H1 (cell line): ENCODE measurements around the gene RNF4. TPM values are rescaled to one million over a fixed set of nuclear protein-coding genes. Genes with fewer than 3 reads are reported as not detected.

Source experiments
- CTCF ChIA-PET: fragments of 300-600 bp; sonication (Branson Sonifier 250); formaldehyde crosslinking; loops from one replicate; lab custom pipeline; 2021; ENCODE audit not compliant: partially characterized antibody; lab: Charles Lee
- POLR2A ChIA-PET: fragments of 300-600 bp; sonication (Branson Sonifier 250); formaldehyde crosslinking; loops from one replicate; lab custom pipeline; 2021; ENCODE audit warnings: inconsistent platforms; ENCODE audit not compliant: partially characterized antibody; lab: Charles Lee
- DNase-seq, 2 experiments: peaks; one replicate each; pipeline versions ENCODE4 v3.0.0 to v3.0.0-alpha.2; 2010 to 2022; ENCODE audit warnings: low spot score in 2 of 2, low read depth in 1 of 2, mixed read lengths in 1 of 2
- FAIRE-seq: peaks from 2 replicates; lab custom pipeline; 2011; peaks lifted over from hg19 to GRCh38; lab: Jason Lieb, UNC
- H2AFZ ChIP-seq: 2 replicates; pipeline ENCODE4 v1.8.1; 2012; ENCODE audit warnings: low read length, inconsistent platforms
- H2AK5ac ChIP-seq: 2 replicates; pipeline ENCODE4 v1.6.1; 2013; ENCODE audit warnings: low read depth, low read length
- H2BK120ac ChIP-seq: replicated peaks from 2 replicates; pipeline ENCODE3; 2013; ENCODE audit warnings: low read depth, low read length, inconsistent platforms
- H2BK12ac ChIP-seq: 2 replicates; pipeline ENCODE4 v1.6.1; 2013; ENCODE audit warnings: low read depth, low read length
- H2BK15ac ChIP-seq: 2 replicates; pipeline ENCODE4 v1.6.1; 2013; ENCODE audit warnings: low read length
- H2BK20ac ChIP-seq: 2 replicates; pipeline ENCODE4 v1.6.1; 2013; ENCODE audit warnings: low read length
- H2BK5ac ChIP-seq: 2 replicates; pipeline ENCODE4 v1.6.1; 2013; ENCODE audit warnings: low read depth, low read length
- H3K14ac ChIP-seq: 2 replicates; pipeline ENCODE4 v1.6.1; 2013; ENCODE audit warnings: inconsistent platforms; ENCODE audit not compliant: insufficient read length
- H3K18ac ChIP-seq: 2 replicates; pipeline ENCODE4 v1.6.1; 2013; ENCODE audit warnings: low read length; ENCODE audit errors: extremely low read depth
- H3K23ac ChIP-seq: 2 replicates; pipeline ENCODE4 v1.6.1; 2013; ENCODE audit warnings: inconsistent platforms; ENCODE audit not compliant: insufficient read length
- H3K23me2 ChIP-seq: 2 replicates; pipeline ENCODE4 v1.6.1; 2013; ENCODE audit warnings: low read depth, low read length
- H3K27ac ChIP-seq: 2 replicates; pipeline ENCODE4 v1.6.1; 2011; ENCODE audit warnings: low read depth, low read length, inconsistent platforms
- H3K27me3 ChIP-seq, 4 experiments: replicated peaks in 1 of 4; 1 replicate in 1 of 4; 2 replicates in 3 of 4; pipeline versions ENCODE4 v1.6.1 to v1.8.1; 2011 to 2013; ENCODE audit warnings: low read length in 3 of 4, mild to moderate bottlenecking in 3 of 4, inconsistent platforms in 2 of 4, mixed read lengths in 2 of 4, moderate library complexity in 1 of 4; ENCODE audit not compliant: control insufficient read depth in 3 of 4, insufficient read depth in 3 of 4; ENCODE audit errors: extremely low read depth in 1 of 4
- H3K36me3 ChIP-seq, 4 experiments: 2 replicates each; pipeline versions ENCODE4 v1.6.1 to v1.8.1; 2011 to 2013; ENCODE audit warnings: mild to moderate bottlenecking in 4 of 4, low read length in 3 of 4, moderate library complexity in 2 of 4, control low read depth in 1 of 4, inconsistent platforms in 1 of 4; ENCODE audit not compliant: insufficient read depth in 4 of 4, control insufficient read depth in 2 of 4
- H3K4ac ChIP-seq: replicated peaks from 2 replicates; pipeline ENCODE3; 2013; ENCODE audit warnings: low read length, low read depth, mixed read lengths, inconsistent platforms; ENCODE audit not compliant: insufficient read length
- H3K4me1 ChIP-seq, 4 experiments: replicated peaks in 1 of 4; 1 replicate in 1 of 4; 2 replicates in 3 of 4; pipeline versions ENCODE4 v1.6.1 to v1.8.1; 2011 to 2013; ENCODE audit warnings: low read length in 3 of 4, inconsistent platforms in 2 of 4, mixed read lengths in 1 of 4; ENCODE audit not compliant: insufficient read depth in 4 of 4, control insufficient read depth in 3 of 4
- H3K4me2 ChIP-seq, 2 experiments: 2 replicates each; pipeline versions ENCODE4 v1.6.1 to v1.8.1; 2011 to 2013; ENCODE audit warnings: low read depth in 2 of 2, low read length in 2 of 2, control low read depth in 1 of 2, inconsistent platforms in 1 of 2, mild to moderate bottlenecking in 1 of 2; ENCODE audit not compliant: insufficient read depth in 1 of 2
- H3K4me3 ChIP-seq, 4 experiments: fragments of 200-600, 300-600 bp in 1 of 4; sonication (generic), shearing (Covaris generic), sonication (Bioruptor Twin) in 1 of 4; 2 replicates each; pipeline versions ENCODE4 v1.5.1 to v1.8.1; 2011 to 2016; ENCODE audit warnings: low read length in 4 of 4, low read depth in 3 of 4, control low read depth in 2 of 4, inconsistent platforms in 2 of 4, mild to moderate bottlenecking in 2 of 4, mixed read lengths in 1 of 4, moderate library complexity in 1 of 4; ENCODE audit not compliant: insufficient read depth in 2 of 4; ENCODE audit errors: extremely low read depth in 1 of 4
- H3K56ac ChIP-seq: replicated peaks from 2 replicates; pipeline ENCODE3; 2013; ENCODE audit warnings: low read depth, mild to moderate bottlenecking, mixed read lengths, low read length, inconsistent platforms; ENCODE audit not compliant: insufficient read length
- H3K79me1 ChIP-seq: 2 replicates; pipeline ENCODE4 v1.6.1; 2013; ENCODE audit warnings: low read depth, low read length, control low read depth
- H3K79me2 ChIP-seq, 2 experiments: 2 replicates each; pipeline versions ENCODE4 v1.6.1 to v1.8.1; 2012 to 2013; ENCODE audit warnings: low read length in 2 of 2, mild to moderate bottlenecking in 2 of 2, inconsistent platforms in 1 of 2; ENCODE audit not compliant: insufficient read depth in 2 of 2, control insufficient read depth in 1 of 2
- H3K9ac ChIP-seq, 4 experiments: replicated peaks in 1 of 4; 1 replicate in 1 of 4; 2 replicates in 3 of 4; pipeline versions ENCODE4 v1.6.1 to v1.8.1; 2011 to 2013; ENCODE audit warnings: low read depth in 3 of 4, low read length in 3 of 4, control low read depth in 2 of 4, mild to moderate bottlenecking in 2 of 4, moderate library complexity in 2 of 4, inconsistent platforms in 1 of 4; ENCODE audit errors: extremely low read depth in 1 of 4
- H3K9me3 ChIP-seq, 2 experiments: 2 replicates each; pipeline versions ENCODE4 v1.6.1 to v1.8.1; 2012 to 2013; ENCODE audit warnings: mild to moderate bottlenecking in 2 of 2, moderate library complexity in 2 of 2, control low read depth in 1 of 2, inconsistent platforms in 1 of 2, low read depth in 1 of 2, low read length in 1 of 2, mixed read lengths in 1 of 2; ENCODE audit not compliant: insufficient read depth in 2 of 2
- H4K20me1 ChIP-seq, 2 experiments: replicated peaks in 1 of 2; 2 replicates each; pipeline versions ENCODE3 to v1.8.1; 2011 to 2013; ENCODE audit warnings: inconsistent platforms in 2 of 2, low read length in 2 of 2, mild to moderate bottlenecking in 1 of 2; ENCODE audit not compliant: insufficient read depth in 2 of 2, control insufficient read depth in 1 of 2
- H4K5ac ChIP-seq: 2 replicates; pipeline ENCODE4 v1.6.1; 2013; ENCODE audit warnings: low read length, low read depth, mixed read lengths, inconsistent platforms; ENCODE audit not compliant: insufficient read length
- H4K8ac ChIP-seq: 2 replicates; pipeline ENCODE4 v1.8.0; 2013; ENCODE audit warnings: mild to moderate bottlenecking, moderate library complexity, low read length, inconsistent platforms; ENCODE audit not compliant: insufficient read depth; ENCODE audit errors: extremely low read depth
- H4K91ac ChIP-seq: replicated peaks from 2 replicates; pipeline ENCODE3; 2013; ENCODE audit warnings: low read length, mixed read lengths, inconsistent platforms; ENCODE audit not compliant: insufficient read length
- BRCA1 ChIP-seq: IDR thresholded peaks from 2 replicates; pipeline ENCODE4 v1.6.1; 2012; ENCODE audit warnings: low read depth, low read length, improper control_type of control experiment
- CBX8 ChIP-seq: fragments of 300-800, 300-1000 bp; sonication (generic); IDR thresholded peaks from 2 replicates; pipeline ENCODE4 v1.7.1; 2016; ENCODE audit warnings: low read depth, low read length, borderline replicate concordance
- CEBPB ChIP-seq: IDR thresholded peaks from 2 replicates; pipeline ENCODE4 v1.6.1; 2012; ENCODE audit warnings: low read depth, low read length
- CREB1 ChIP-seq: IDR thresholded peaks from 2 replicates; pipeline ENCODE4 v1.6.1; 2012; ENCODE audit warnings: inconsistent platforms
- GABPA ChIP-seq: IDR thresholded peaks from 2 replicates; pipeline ENCODE4 v1.6.1; 2011; ENCODE audit warnings: mild to moderate bottlenecking, low read length, moderate library complexity, borderline replicate concordance; ENCODE audit not compliant: insufficient read depth
- GTF2F1 ChIP-seq: IDR thresholded peaks from 2 replicates; pipeline ENCODE4 v1.6.1; 2012; ENCODE audit warnings: low read depth, low read length, improper control_type of control experiment, borderline replicate concordance
- HDAC6 ChIP-seq: IDR thresholded peaks from one replicate; pipeline ENCODE4 v1.7.1; 2012; ENCODE audit warnings: low read depth, mild to moderate bottlenecking, inconsistent platforms, low read length, moderate library complexity
- KDM1A ChIP-seq: fragments of 200-600, 300-600 bp; sonication (generic); IDR thresholded peaks from 2 replicates; pipeline ENCODE4 v1.7.1; 2016; ENCODE audit warnings: mild to moderate bottlenecking, low read length, borderline replicate concordance
- KDM5A ChIP-seq: fragments of 200-600 bp; IDR thresholded peaks from 2 replicates; pipeline ENCODE4 v1.7.1; 2012; ENCODE audit warnings: mild to moderate bottlenecking, low read length, inconsistent platforms, mixed read lengths
- NRF1 ChIP-seq: IDR thresholded peaks from 2 replicates; pipeline ENCODE4 v1.6.1; 2011; ENCODE audit warnings: mild to moderate bottlenecking, low read depth, low read length, improper control_type of control experiment
- POLR2A ChIP-seq, 2 experiments: IDR thresholded peaks; 1 replicate in 1 of 2; 2 replicates in 1 of 2; pipeline ENCODE4 v1.6.1; 2011; ENCODE audit warnings: low read depth in 2 of 2, low read length in 2 of 2, mild to moderate bottlenecking in 2 of 2; ENCODE audit errors: control extremely low read depth in 1 of 2
- RBBP5 ChIP-seq: IDR thresholded peaks from 2 replicates; pipeline ENCODE4 v1.7.1; 2012; ENCODE audit warnings: low read depth, mild to moderate bottlenecking, inconsistent platforms, low read length, moderate library complexity, borderline replicate concordance
- SAP30 ChIP-seq: fragments of 300-600 bp; sonication (generic); IDR thresholded peaks from 2 replicates; pipeline ENCODE4 v1.7.1; 2012; ENCODE audit warnings: low read length, moderate library complexity, mild to moderate bottlenecking, inconsistent platforms; ENCODE audit not compliant: insufficient read depth, insufficient replicate concordance
- TAF1 ChIP-seq: IDR thresholded peaks from 2 replicates; pipeline ENCODE4 v1.6.1; 2011; ENCODE audit warnings: mild to moderate bottlenecking, low read depth, low read length
- TAF7 ChIP-seq: optimal IDR thresholded peaks from 2 replicates; pipeline ENCODE3; 2011; ENCODE audit warnings: low read depth, mild to moderate bottlenecking, inconsistent platforms, low read length, moderate library complexity, borderline replicate concordance
- WGBS, 2 experiments: shearing (Covaris generic) in 1 of 2; methylation state at CpG; one replicate each; pipeline versions ENCODE4 v1.1.6 to v1.1.7; 2013 to 2015; ENCODE audit warnings: low lambda C conversion rate in 2 of 2, mixed read lengths in 2 of 2, inconsistent platforms in 1 of 2, low coverage in 1 of 2, missing lambda C conversion rate in 1 of 2; ENCODE audit not compliant: insufficient replicate concordance in 2 of 2, insufficient coverage in 1 of 2, insufficient read length in 1 of 2; ENCODE audit errors: extremely low coverage in 1 of 2, missing lambda C conversion rate in 1 of 2; 5-methylcytosine and 5-hydroxymethylcytosine counted together
- polyA plus RNA-seq, 7 experiments: library from polyadenylated mRNA; depleted of rRNA in 3 of 7; stranded (reverse) in 5 of 7; unstranded in 2 of 7; fragments of >200 nt in 5 of 7; fragments of 200-250 nt in 2 of 7; gene quantifications; 1 replicate in 5 of 7; 2 replicates in 1 of 7; 4 replicates in 1 of 7; pipeline versions ENCODE4 v1.2.1 to v1.2.3, GENCODE V29; 2011 to 2013; ENCODE audit warnings: missing spikeins in 2 of 7, mixed read lengths in 2 of 7
- total RNA-seq: library from RNA; stranded (reverse); fragmentation: NEBNext Ultra II Directional; extraction: Animal tissue kit (Norgen Biotek cat#: 25700); gene quantifications from 2 replicates; pipeline ENCODE4 v1.2.1, GENCODE V29; 2021

The RNF4 gene
- total and polyA plus RNA-seq, 2 of the 8 experiments (the other 6 are each of a cell fraction or from before 2014, with no cell fraction given) = 68.2 to 78.9 TPM

DNA sequence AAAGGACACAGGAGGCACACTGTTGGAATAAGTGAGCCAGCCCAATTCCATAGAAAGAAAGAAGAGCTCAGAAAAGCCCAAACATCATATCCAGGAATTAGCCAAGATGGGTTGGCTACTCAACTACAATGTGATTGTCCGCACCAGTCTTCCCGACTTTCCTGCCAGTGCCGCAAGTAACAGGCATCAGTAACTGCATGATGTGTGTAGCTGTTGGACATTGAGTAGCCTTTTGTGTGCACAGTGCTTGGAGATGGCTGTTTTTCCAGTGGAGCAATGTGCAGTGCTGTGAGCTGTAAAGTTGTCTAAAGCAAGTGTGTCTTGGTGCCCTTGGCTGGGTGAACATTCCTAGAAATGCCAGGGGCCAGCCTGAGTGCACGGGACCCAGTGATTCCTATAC lies 38.4 kb downstream of the RNF4 start:
- peaks cover 11 to 65% (median 34%) of the 10 kb centered on the region in 4 experiments for H3K36me3 ChIP-seq
- H3K9me3 ChIP-seq = no peaks in the 10 kb centered on the region
- 94% methylated on average over 4 of the region's 4 CpGs; no CpG with 5 or more reads in 1 of the 2 experiments for WGBS, 2 experiments
- H2AK5ac ChIP-seq = no peak overlapping the region
- no peak overlapping the region for H2BK15ac ChIP-seq
- H3K4me1 ChIP-seq = no peaks in the 10 kb centered on the region
- no peak overlapping the region for H3K4me3 ChIP-seq
- no peaks in the 10 kb centered on the region; the same call in 1 of the 2 replicates for H3K23me2 ChIP-seq
- H2BK120ac ChIP-seq = no peak overlapping the region
- ChIA-PET POLR2A (interaction anchor here (1.2 to 1.9 kb wide), 3 partner anchors 9 to 30 kb away, joined by 3 to 6 read pairs (median 3); no protein-coding TSS in a partner anchor), CTCF (interaction anchor here (0.8 to 1.5 kb wide), 4 partner anchors 9 to 221 kb away, joined by 3 to 5 read pairs (median 3); no protein-coding TSS in a partner anchor)
- peaks cover 2 to 20% of the 10 kb centered on the region in 2 experiments; a peak in 3 of 4 replicates for H3K79me2 ChIP-seq
- no peak overlapping the region for H3K18ac ChIP-seq
- no peak overlapping the region for H4K91ac ChIP-seq
- H4K8ac ChIP-seq = no peak overlapping the region
- H4K5ac ChIP-seq = no peak overlapping the region
- DNase-seq (no peak), FAIRE-seq (no peak)
- no peak overlapping the region for H2AFZ ChIP-seq
- no peak overlapping the region for H3K14ac ChIP-seq
- no peak overlapping the region for H3K4me2 ChIP-seq
- no peak overlapping the region for H2BK20ac ChIP-seq
- H3K9ac ChIP-seq = no peak overlapping the region; a peak in 1 of 7 replicates
- H2BK12ac ChIP-seq = no peak overlapping the region
- H3K56ac ChIP-seq = no peak overlapping the region
- H4K20me1 ChIP-seq = peaks cover 9 to 17% of the 10 kb centered on the region in 2 experiments
- no peak overlapping the region for H3K23ac ChIP-seq
- H3K27me3 ChIP-seq = no peaks in the 10 kb centered on the region
- H3K27ac ChIP-seq = no peak overlapping the region
- H3K4ac ChIP-seq = no peak overlapping the region
- H2BK5ac ChIP-seq = no peak overlapping the region; the same call in 1 of the 2 replicates
- H3K79me1 ChIP-seq = peaks cover 18% of the 10 kb centered on the region
- TF ChIP-seq CEBPB = no peak
- TF ChIP-seq SAP30 = no peak
- no peak for TF ChIP-seq HDAC6
- TF ChIP-seq KDM5A = no peak
- TF ChIP-seq BRCA1 = no peak
- no peak for TF ChIP-seq POLR2A (IDR thresholded peaks at IDR 0.05; ENCODE audit: control extremely low read depth in 1 of 2, low read depth in 2 of 2, low read length in 2 of 2)
- no peak for TF ChIP-seq RBBP5
- TF ChIP-seq NRF1 = no peak
- TF ChIP-seq CBX8 = no peak
- TF ChIP-seq GTF2F1 = no peak
- no peak for TF ChIP-seq GABPA
- no peak for TF ChIP-seq CREB1
- no peak for TF ChIP-seq KDM1A
- no peak for TF ChIP-seq TAF1
- no peak for TF ChIP-seq TAF7
